GM12891 (cell line): ENCODE measurements around the gene ZDHHC14.

Experiments used
- DNase-seq: peaks from one replicate; pipeline ENCODE4 v3.0.0; 2011; ENCODE audit warnings: low spot score; ENCODE audit not compliant: insufficient read length
- FAIRE-seq: peaks from 2 replicates; lab custom pipeline; 2011; peaks lifted over from hg19 to GRCh38; lab: Jason Lieb, UNC
- PAX5 ChIP-seq: IDR thresholded peaks from 2 replicates; pipeline ENCODE4 v1.6.1; 2011; ENCODE audit warnings: low read length, moderate library complexity, mild to moderate bottlenecking; ENCODE audit not compliant: insufficient read depth, severe bottlenecking
- POLR2A ChIP-seq: IDR thresholded peaks from 2 replicates; pipeline ENCODE4 v1.6.1; 2011; ENCODE audit warnings: low read depth, low read length, control low read depth
- POLR2AphosphoS5 ChIP-seq: IDR thresholded peaks from 2 replicates; pipeline ENCODE4 v1.6.1; 2011; ENCODE audit warnings: low read depth, low read length, control low read depth
- POU2F2 ChIP-seq: IDR thresholded peaks from 2 replicates; pipeline ENCODE4 v1.6.1; 2011; ENCODE audit warnings: low read depth, mild to moderate bottlenecking, control low read depth, low read length, moderate library complexity
- SPI1 ChIP-seq: IDR thresholded peaks from 2 replicates; pipeline ENCODE4 v1.6.1; 2011; ENCODE audit warnings: low read depth, low read length, control low read depth
- TAF1 ChIP-seq: IDR thresholded peaks from 2 replicates; pipeline ENCODE4 v1.6.1; 2011; ENCODE audit warnings: low read depth, low read length, control low read depth

ZDHHC14 gene

DNA sequence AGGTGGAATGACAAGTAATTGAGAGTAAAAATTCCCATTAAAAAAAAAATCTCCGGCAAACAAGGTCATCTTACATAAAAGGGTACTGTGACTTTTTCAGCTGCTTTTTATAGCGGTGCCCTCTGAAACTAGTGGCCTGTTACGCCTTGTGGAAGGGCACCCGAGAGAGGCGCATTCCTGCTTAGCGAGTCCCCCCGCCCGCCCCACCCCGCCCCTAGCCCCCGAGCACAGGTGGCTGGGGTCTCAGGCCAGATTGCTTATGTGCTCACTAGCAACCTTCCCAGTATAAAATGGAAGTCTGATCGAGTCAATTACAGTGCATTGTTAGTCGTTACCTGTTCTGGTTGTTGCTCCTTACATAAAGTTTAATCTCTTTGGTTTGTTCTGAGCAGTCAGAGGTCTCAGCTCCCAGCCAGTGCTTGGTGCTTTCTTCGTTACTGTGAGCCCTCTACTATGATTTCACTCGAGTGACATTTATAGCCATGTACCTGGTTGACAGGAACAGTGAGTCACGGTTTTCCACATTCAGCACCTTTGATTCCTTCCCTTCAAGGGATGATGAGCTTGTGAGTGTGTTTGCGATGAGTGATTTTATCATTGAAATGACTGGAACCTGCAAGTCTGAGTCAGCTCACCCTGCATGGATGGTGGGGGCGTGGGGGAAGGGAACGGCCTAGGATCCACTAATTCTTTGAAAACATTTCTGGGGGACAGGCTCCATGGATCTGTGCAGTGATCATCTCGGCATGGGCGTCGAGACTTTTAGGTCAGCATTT is 47.6 kb downstream of the ZDHHC14 start:
- FAIRE-seq (no peak), DNase-seq (no peak)
- TF ChIP-seq POLR2AphosphoS5 (no peak), POLR2A (no peak), POU2F2 (no peak), PAX5 (no peak), TAF1 (no peak), SPI1 (no peak)

DNA sequence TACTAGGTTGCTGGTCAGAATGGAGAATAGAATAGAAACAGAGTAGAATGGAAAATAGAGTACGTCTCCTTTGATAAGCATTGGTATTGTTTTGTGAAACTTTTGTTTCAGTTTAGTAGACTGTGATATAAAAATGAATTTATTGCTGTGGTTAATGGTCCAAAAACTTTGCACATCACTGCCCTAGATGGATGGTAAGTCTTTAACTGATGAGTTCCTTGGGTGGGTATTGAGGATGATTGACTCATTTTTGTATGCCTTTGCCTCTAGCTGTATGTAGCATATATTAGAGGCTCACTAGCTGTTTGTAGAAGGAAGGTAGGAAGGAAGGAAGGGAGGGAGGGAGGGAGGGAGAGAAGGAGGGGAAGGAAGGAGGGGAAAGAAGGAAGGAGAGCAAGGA is 48.3 kb downstream of the ZDHHC14 start:
- FAIRE-seq (no peak), DNase-seq (no peak)

DNA sequence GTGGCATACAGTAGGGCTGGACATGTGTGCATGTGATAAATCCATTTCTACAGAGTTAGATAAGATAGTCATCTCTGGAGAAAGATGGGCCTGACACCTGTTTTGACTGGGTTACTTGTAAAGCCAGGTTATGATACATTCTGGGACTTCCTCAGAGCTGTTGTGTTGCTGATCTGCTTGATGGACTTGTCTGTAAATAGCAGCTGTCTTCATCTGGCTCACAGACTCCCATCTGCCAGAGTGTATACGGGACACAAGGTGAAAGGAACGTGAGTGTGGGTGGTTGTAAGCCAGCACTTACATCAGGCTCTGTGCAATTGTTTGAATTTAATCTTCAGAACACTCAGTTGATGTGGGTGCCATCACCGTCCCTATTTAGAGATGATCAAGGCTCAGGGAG is 49.8 kb downstream of the ZDHHC14 start:
- FAIRE-seq = no peak
- TF ChIP-seq PAX5 (no peak), SPI1 (no peak), POLR2A (no peak), POU2F2 (no peak), TAF1 (no peak), POLR2AphosphoS5 (no peak)
- no peak for DNase-seq

More for the DNA sequence above, 48.3 kb downstream of the ZDHHC14 start:
- TF ChIP-seq TAF1 (no peak), POLR2A (no peak), PAX5 (no peak), POU2F2 (no peak), POLR2AphosphoS5 (no peak), SPI1 (no peak)

DNA sequence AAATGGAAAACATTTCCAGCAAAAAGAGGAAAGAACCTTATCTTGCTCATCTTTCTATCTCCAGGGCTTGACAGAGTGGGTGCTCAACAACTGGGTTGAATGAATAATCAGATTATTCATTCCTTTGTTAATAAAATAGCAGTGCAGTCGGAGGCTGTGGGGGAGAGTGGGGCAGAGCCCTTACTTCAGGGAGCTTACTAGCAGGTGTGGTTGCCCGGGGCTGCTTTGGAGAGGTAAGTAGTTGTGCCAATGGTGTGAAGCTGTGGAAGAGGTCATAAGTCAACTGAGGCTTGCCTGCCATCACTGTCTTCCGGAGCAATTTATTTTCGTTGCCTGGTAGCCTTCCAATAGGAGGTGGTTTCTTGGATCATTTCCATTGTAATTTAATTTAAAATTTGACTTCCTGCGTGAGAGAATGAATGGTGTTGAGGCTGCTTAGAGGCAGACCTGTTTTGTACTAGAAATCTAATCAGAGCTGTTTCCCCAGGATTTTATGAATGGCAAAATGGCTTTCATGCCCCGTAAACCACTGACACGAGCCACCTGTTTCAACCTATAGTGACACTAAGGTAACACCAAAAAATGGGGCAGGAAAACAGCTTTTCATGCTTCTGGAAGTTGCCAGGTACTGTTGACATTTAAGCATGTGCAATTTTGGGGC is 51.4 kb downstream of the ZDHHC14 start:
- TF ChIP-seq SPI1 (no peak), POLR2A (no peak), PAX5 (no peak), POU2F2 (no peak), TAF1 (no peak), POLR2AphosphoS5 (no peak)
- DNase-seq (no peak), FAIRE-seq (no peak)

DNA sequence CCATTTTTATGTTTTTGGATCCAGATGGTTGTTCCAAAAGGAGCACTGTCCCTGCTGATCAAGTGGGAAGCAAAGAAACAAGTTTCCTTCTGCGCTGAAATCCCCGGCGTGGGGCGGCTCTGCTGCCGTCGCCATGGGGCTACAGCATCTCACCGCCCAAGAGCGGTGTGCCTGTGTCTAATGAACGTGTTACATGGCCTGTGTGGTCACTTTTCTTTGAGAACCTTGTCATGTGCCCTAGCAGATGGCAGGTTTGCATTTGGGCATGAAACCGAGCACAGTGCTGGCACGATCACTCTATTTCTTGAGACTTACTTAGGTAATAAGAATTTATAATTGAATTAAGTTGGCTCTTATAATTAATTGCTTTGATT is 51.9 kb downstream of the ZDHHC14 start:
- FAIRE-seq (no peak), DNase-seq (no peak)
- no peak for TF ChIP-seq SPI1
- TF ChIP-seq POU2F2 = no peak
- TF ChIP-seq TAF1 = no peak
- TF ChIP-seq POLR2A = no peak
- no peak for TF ChIP-seq POLR2AphosphoS5

DNA sequence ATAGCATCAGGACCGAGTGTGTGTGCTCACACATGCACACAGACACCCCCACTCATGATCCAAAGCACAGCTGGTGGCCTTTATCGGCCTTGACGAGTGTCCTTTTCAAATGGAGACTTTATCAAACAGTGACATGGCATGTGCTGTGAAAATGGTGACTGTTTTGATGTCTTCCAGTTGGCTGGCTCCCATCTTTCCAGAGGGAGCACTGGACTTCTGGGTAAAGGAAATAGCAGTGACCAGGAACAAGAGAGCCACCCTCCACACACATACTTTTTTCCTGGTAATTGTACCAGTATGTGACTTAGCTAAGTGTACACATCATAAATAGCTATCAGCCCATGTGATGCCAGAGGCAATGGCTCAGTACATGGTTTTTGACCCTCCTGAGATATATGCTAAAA is 52.7 kb downstream of the ZDHHC14 start:
- FAIRE-seq (no peak), DNase-seq (no peak)
- TF ChIP-seq POU2F2 (no peak), TAF1 (no peak), POLR2A (no peak), SPI1 (no peak), POLR2AphosphoS5 (no peak), PAX5 (no peak)

DNA sequence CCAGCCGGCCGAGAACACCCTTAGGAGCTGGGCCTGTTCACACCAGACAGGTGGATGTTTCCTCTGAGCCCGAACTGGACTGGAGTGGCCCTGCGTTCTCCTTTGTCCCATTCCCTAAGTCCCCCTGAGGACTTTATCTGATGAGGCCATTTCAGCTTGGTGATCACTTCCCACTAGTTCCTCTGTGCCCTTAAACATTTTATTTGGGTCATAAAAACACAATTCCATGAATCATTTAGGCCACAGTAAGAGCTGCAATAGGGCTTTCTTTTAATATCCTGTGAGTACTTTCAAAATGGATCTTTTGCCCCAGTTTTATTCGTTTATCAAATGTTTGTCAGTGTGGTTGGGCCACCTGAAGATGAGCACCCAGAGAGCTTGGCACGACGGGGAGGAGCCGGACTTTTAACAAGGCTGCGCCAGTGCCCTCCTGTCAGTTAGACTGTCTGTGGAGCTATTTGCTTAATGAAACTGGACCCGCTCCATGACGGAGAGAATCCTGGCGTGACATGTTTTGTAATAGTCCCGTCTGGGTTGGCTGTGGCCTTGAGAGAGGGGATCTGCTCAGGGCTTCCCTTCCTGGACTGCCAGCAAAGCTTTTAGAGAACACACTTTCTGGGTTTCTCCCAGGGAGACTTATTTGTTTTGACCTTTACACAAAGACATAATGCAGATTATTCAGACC is 53.5 kb downstream of the ZDHHC14 start:
- FAIRE-seq = no peak
- TF ChIP-seq POLR2A = no peak
- no peak for TF ChIP-seq TAF1
- no peak for TF ChIP-seq PAX5
- no peak for TF ChIP-seq POLR2AphosphoS5
- no peak for TF ChIP-seq SPI1
- TF ChIP-seq POU2F2 = no peak
- DNase-seq = no peak

DNA sequence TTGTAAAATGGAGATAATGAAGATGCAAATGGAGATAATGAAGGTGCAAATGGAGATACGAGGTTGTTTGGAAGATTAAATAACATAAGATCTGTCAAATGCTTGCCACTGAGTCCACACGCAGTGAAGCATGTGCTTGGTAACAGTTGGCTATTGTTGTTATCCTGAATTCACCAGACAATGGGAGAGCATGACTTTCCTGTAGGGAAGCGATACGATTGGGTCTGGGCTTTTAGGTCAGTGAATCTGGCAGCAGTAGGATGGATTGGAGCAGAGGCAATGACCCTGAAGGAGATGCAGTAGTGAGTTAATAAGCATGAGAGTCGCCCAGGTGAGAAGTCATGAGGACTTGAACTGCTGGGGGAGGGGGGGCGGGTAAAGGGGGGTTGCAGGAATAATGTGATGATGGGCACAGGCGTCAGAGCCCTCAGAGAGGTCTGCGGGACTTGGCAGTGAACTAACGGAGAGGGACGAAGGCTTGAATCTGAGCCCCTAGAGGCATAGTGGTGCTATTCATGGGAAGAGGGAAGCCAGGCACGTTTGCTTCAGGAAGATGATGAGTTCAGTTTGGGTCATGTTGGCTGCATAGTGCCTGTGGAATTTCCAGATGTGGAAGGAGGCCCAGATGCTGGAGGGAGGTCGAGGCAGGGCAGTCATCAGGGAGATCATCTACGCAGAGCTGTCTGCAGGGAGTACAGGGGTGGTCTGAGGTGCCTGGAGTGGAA is 55.4 kb downstream of the ZDHHC14 start:
- FAIRE-seq = no peak
- no peak for TF ChIP-seq TAF1
- TF ChIP-seq PAX5 = no peak
- TF ChIP-seq POU2F2 = no peak
- no peak for TF ChIP-seq POLR2AphosphoS5
- TF ChIP-seq SPI1 = no peak
- no peak for TF ChIP-seq POLR2A
- no peak for DNase-seq

DNA sequence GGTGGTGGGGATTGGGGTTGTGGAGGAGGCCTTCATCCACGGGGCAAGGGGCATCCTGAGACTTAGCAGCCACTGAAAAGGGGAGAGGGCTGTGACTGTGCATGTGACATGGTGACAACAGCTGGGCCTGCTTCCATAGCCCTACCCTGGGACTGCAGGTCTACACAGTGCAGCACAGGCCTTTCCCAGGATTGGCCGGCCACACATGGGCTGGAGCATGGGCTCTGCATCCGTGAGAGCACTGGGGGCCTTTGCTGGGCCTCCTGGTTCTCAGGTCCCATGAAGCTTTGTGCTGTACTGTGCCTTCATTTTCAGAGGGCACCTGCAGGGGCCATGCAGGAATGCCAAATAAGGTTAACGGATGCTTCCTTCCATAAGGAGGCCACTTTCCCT is 56.0 kb downstream of the ZDHHC14 start:
- TF ChIP-seq TAF1 (no peak), PAX5 (no peak), POLR2A (no peak), POLR2AphosphoS5 (no peak), SPI1 (no peak), POU2F2 (no peak)
- DNase-seq (no peak), FAIRE-seq (no peak)
